ENCODE results near the gene PPP2R2C. TPM values are rescaled to one million over a fixed set of nuclear protein-coding genes. Genes with fewer than 3 reads are reported as not detected.

PPP2R2C gene
- total and polyA plus RNA-seq, 2 of the 4 experiments (the other 2 are of a cell fraction) = 0.03 TPM; not detected in 1

- no peaks in the 10 kb centered on the region for H3K79me1 ChIP-seq (ENCODE audit: low read depth in 1 of 2, low read length in 2 of 2)
- H4K91ac ChIP-seq (ENCODE audit: insufficient read depth, low read depth, low read length) = no peak overlapping the region
- ChIA-PET CTCF (no interaction called here), POLR2A (ENCODE audit: unreplicated experiment) (no interaction called here)
- no peak overlapping the region for H3K23ac ChIP-seq (ENCODE audit: low read depth, low read length)
- BruUV-seq (replicated peaks) = no TSS peak
- DNase-seq = no peak
- no peak overlapping the region for H3K4me3 ChIP-seq (ENCODE audit: insufficient read depth, low read depth, low read length)
- dilution Hi-C loops (cut with HindIII; ENCODE audit: low sequenced_read_pairs, unreplicated experiment) (no loop called here), in situ Hi-C loops (cut with MboI; ENCODE audit: low sequenced_read_pairs) (no loop called here), intact Hi-C loops (cut with micrococcal nuclease) (no loop called here)
- no peak overlapping the region for H3K4ac ChIP-seq (ENCODE audit: low read depth, low read length)
- H4K8ac ChIP-seq (ENCODE audit: low read depth in 2 of 2, low read length in 2 of 2) = no peak overlapping the region
- H3K14ac ChIP-seq (replicated peaks; ENCODE audit: low read depth, low read length) = no peak overlapping the region
- TF ChIP-seq MAFK (IDR thresholded peaks at IDR 0.05; ENCODE audit: low read depth, low read length) (no peak), CEBPB (IDR thresholded peaks at IDR 0.05; ENCODE audit: low read depth, low read length) (no peak), RFX5 (IDR thresholded peaks at IDR 0.05; ENCODE audit: low read depth, low read length) (no peak), POLR2A (IDR thresholded peaks at IDR 0.05; ENCODE audit: low read depth, low read length) (no peak), CHD1 (IDR thresholded peaks at IDR 0.05; ENCODE audit: low read depth, low read length) (no peak), FOS (IDR thresholded peaks at IDR 0.05; ENCODE audit: low read depth, low read length) (no peak), MXI1 (IDR thresholded peaks at IDR 0.05; ENCODE audit: borderline replicate concordance, low read depth, low read length) (no peak), BHLHE40 (IDR thresholded peaks at IDR 0.05; ENCODE audit: low read depth, low read length) (no peak), MAZ (IDR thresholded peaks at IDR 0.05; ENCODE audit: borderline replicate concordance, low read depth, low read length) (no peak), RAD21 (IDR thresholded peaks at IDR 0.05; ENCODE audit: low read length) (no peak), RCOR1 (IDR thresholded peaks at IDR 0.05; ENCODE audit: insufficient replicate concordance, low read length) (no peak), NFE2L2 (IDR thresholded peaks at IDR 0.05; ENCODE audit: low read depth, low read length) (no peak), SMC3 (IDR thresholded peaks at IDR 0.05; ENCODE audit: low read depth, low read length) (no peak)
- TF ChIP-seq, protein P1, sequence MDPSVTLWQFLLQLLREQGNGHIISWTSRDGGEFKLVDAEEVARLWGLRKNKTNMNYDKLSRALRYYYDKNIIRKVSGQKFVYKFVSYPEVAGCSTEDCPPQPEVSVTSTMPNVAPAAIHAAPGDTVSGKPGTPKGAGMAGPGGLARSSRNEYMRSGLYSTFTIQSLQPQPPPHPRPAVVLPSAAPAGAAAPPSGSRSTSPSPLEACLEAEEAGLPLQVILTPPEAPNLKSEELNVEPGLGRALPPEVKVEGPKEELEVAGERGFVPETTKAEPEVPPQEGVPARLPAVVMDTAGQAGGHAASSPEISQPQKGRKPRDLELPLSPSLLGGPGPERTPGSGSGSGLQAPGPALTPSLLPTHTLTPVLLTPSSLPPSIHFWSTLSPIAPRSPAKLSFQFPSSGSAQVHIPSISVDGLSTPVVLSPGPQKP (IDR thresholded peaks at IDR 0.05; ENCODE audit: borderline replicate concordance, low read depth, low read length) = no peak
- TF ChIP-seq, protein P2, sequence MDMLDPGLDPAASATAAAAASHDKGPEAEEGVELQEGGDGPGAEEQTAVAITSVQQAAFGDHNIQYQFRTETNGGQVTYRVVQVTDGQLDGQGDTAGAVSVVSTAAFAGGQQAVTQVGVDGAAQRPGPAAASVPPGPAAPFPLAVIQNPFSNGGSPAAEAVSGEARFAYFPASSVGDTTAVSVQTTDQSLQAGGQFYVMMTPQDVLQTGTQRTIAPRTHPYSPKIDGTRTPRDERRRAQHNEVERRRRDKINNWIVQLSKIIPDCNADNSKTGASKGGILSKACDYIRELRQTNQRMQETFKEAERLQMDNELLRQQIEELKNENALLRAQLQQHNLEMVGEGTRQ (IDR thresholded peaks at IDR 0.05; ENCODE audit: low read depth, low read length) = no peak
- TF ChIP-seq, protein P3, sequence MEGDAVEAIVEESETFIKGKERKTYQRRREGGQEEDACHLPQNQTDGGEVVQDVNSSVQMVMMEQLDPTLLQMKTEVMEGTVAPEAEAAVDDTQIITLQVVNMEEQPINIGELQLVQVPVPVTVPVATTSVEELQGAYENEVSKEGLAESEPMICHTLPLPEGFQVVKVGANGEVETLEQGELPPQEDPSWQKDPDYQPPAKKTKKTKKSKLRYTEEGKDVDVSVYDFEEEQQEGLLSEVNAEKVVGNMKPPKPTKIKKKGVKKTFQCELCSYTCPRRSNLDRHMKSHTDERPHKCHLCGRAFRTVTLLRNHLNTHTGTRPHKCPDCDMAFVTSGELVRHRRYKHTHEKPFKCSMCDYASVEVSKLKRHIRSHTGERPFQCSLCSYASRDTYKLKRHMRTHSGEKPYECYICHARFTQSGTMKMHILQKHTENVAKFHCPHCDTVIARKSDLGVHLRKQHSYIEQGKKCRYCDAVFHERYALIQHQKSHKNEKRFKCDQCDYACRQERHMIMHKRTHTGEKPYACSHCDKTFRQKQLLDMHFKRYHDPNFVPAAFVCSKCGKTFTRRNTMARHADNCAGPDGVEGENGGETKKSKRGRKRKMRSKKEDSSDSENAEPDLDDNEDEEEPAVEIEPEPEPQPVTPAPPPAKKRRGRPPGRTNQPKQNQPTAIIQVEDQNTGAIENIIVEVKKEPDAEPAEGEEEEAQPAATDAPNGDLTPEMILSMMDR (conservative IDR thresholded peaks at IDR 0.05; ENCODE audit: low read depth, low read length) = no peak
- no peak overlapping the region for H2BK120ac ChIP-seq (ENCODE audit: low read depth, low read length)
- no peaks in the 10 kb centered on the region for H4K20me1 ChIP-seq (ENCODE audit: insufficient read depth, low read length)
- H3K18ac ChIP-seq (ENCODE audit: low read depth, low read length) = no peak overlapping the region
- WGBS, 2 experiments (ENCODE audit: extremely low coverage in 2 of 2, insufficient read length in 1 of 2) = 50% methylated on average over 3 of the region's 12 CpGs; no CpG with 5 or more reads in 1 of the 2 experiments
- H2BK5ac ChIP-seq (ENCODE audit: low read depth, low read length, poor library complexity, severe bottlenecking) = no peak overlapping the region
- H3K4me1 ChIP-seq (ENCODE audit: control insufficient read depth, insufficient read depth, low read length) = no peaks in the 10 kb centered on the region
- peak overlapping the region; percentile 42 for H2AK9ac ChIP-seq (replicated peaks; ENCODE audit: low read depth, low read length, poor library complexity)
- H2BK15ac ChIP-seq (ENCODE audit: low read depth, low read length) = no peak overlapping the region
- no peak overlapping the region for H3K27ac ChIP-seq (ENCODE audit: insufficient read depth, low read length)
- H2BK20ac ChIP-seq (ENCODE audit: low read depth, low read length) = no peak overlapping the region
- H3K9ac ChIP-seq (ENCODE audit: low read depth, low read length) = no peak overlapping the region
- H3K56ac ChIP-seq (ENCODE audit: extremely low read depth, insufficient read depth, low read length) = no peak overlapping the region
- H3K9me1 ChIP-seq (ENCODE audit: insufficient read depth, low read length) = no peaks in the 10 kb centered on the region
- peaks cover 5% of the 10 kb centered on the region for H3K27me3 ChIP-seq (ENCODE audit: control insufficient read depth, insufficient read depth, low read length)
- ATAC-seq (ENCODE audit: low read depth) = no peak
- H2AK5ac ChIP-seq (ENCODE audit: low read depth, low read length) = no peak overlapping the region
- no peak overlapping the region for H3K4me2 ChIP-seq (ENCODE audit: low read depth, low read length)
- no peaks in the 10 kb centered on the region for H3K36me3 ChIP-seq (ENCODE audit: control insufficient read depth, insufficient read depth, low read length)
- no peak overlapping the region for H4K5ac ChIP-seq (ENCODE audit: low read depth, low read length)
- no peak overlapping the region for H2AFZ ChIP-seq (replicated peaks; ENCODE audit: low read length, poor library complexity)
- no peaks in the 10 kb centered on the region for H3K9me3 ChIP-seq (ENCODE audit: control insufficient read depth, insufficient read depth, low read length)
These were observed 54.8 kb downstream of the PPP2R2C start for GRCh38 chr4:6417516-6418050.

Data from IMR-90 (cell line).